Neural cell (in vitro differentiated cells): ENCODE data around the gene CACNA2D4. TPM values are rescaled to one million over a fixed set of nuclear protein-coding genes. Genes with fewer than 3 reads are reported as not detected.

Experiments used
- H2AFZ ChIP-seq: fragments of 200-600, 300-800 bp; sonication (generic), shearing (Covaris generic); 2 replicates; pipeline ENCODE4 v1.6.0; 2014; ENCODE audit warnings: low read depth, mild to moderate bottlenecking, antibody characterized with exemption, low read length, moderate library complexity
- H3F3A ChIP-seq: fragments of 200-600 bp; shearing (Covaris generic); 2 replicates; pipeline ENCODE4 v1.6.1; 2016; ENCODE audit warnings: mild to moderate bottlenecking, moderate library complexity, mixed read lengths, antibody characterized with exemption, low read length; ENCODE audit not compliant: insufficient read depth, poor library complexity, severe bottlenecking
- H3K27ac ChIP-seq: fragments of 200-600, 300-800 bp; sonication (generic), shearing (Covaris generic); 2 replicates; pipeline ENCODE4 v1.5.1; 2014; ENCODE audit warnings: mild to moderate bottlenecking, low read length, moderate library complexity
- H3K27me3 ChIP-seq: fragments of 300-800, 200-600 bp; sonication (generic), shearing (Covaris generic); 2 replicates; pipeline ENCODE4 v1.6.0; 2014; ENCODE audit warnings: mild to moderate bottlenecking, low read depth, low read length, moderate library complexity; ENCODE audit not compliant: insufficient read depth
- H3K36me3 ChIP-seq: fragments of 300-800, 200-600 bp; sonication (generic), shearing (Covaris generic); 2 replicates; pipeline ENCODE4 v1.5.1; 2014; ENCODE audit warnings: mild to moderate bottlenecking, antibody characterized with exemption, low read length, moderate library complexity; ENCODE audit not compliant: insufficient read depth
- H3K4me2 ChIP-seq: fragments of 300-800, 200-600 bp; sonication (generic), shearing (Covaris generic); 2 replicates; pipeline ENCODE4 v1.6.0; 2014; ENCODE audit warnings: mild to moderate bottlenecking, low read length
- H3K4me3 ChIP-seq: fragments of 300-800, 200-600 bp; sonication (generic), shearing (Covaris generic); 2 replicates; pipeline ENCODE4 v1.5.1; 2014; ENCODE audit warnings: mild to moderate bottlenecking, low read length, moderate library complexity
- H3K79me2 ChIP-seq: fragments of 200-600 bp; shearing (Covaris generic); replicated peaks from 2 replicates; pipeline ENCODE4 v1.6.0; 2014; ENCODE audit warnings: mild to moderate bottlenecking, low read length, moderate library complexity; ENCODE audit not compliant: insufficient read depth
- H3K9ac ChIP-seq: fragments of 300-800, 200-600 bp; sonication (generic), shearing (Covaris generic); 2 replicates; pipeline ENCODE4 v1.6.1; 2016; ENCODE audit warnings: mild to moderate bottlenecking, low read length, mixed read lengths
- H3K9me2 ChIP-seq: fragments of 200-600 bp; shearing (Covaris generic); 2 replicates; pipeline ENCODE4 v1.6.1; 2016; ENCODE audit warnings: mild to moderate bottlenecking, low read length, mixed read lengths; ENCODE audit not compliant: insufficient read depth
- H3K9me3 ChIP-seq: fragments of 200-600, 300-800 bp; sonication (generic), shearing (Covaris generic); 2 replicates; pipeline ENCODE4 v1.6.1; 2016; ENCODE audit warnings: mild to moderate bottlenecking, mixed run types, low read length, moderate library complexity, mixed read lengths
- H4K20me1 ChIP-seq: fragments of 200-600 bp; shearing (Covaris generic); 2 replicates; pipeline ENCODE4 v1.6.1; 2016; ENCODE audit warnings: mild to moderate bottlenecking, mixed run types; ENCODE audit not compliant: insufficient read depth
- EP300 ChIP-seq: fragments of 450-650 bp; conservative IDR thresholded peaks from 2 replicates; pipeline ENCODE4 v1.6.1; 2014; ENCODE audit warnings: antibody characterized with exemption, mild to moderate bottlenecking, moderate library complexity; ENCODE audit not compliant: poor library complexity, severe bottlenecking
- EZH2 ChIP-seq: fragments of 200-600, 300-800 bp; shearing (Covaris generic), sonication (generic); IDR thresholded peaks from 2 replicates; pipeline ENCODE4 v1.6.1; 2014; ENCODE audit warnings: antibody characterized with exemption, low read length, borderline replicate concordance, mild to moderate bottlenecking; ENCODE audit not compliant: insufficient read depth, poor library complexity, severe bottlenecking
- MXI1 ChIP-seq: fragments of 450-650 bp; conservative IDR thresholded peaks from 2 replicates; pipeline ENCODE4 v1.6.1; 2014; ENCODE audit warnings: antibody characterized with exemption, mild to moderate bottlenecking; ENCODE audit not compliant: poor library complexity, severe bottlenecking
- POLR2AphosphoS5 ChIP-seq: IDR thresholded peaks from 2 replicates; pipeline ENCODE4 v1.6.1; 2012
- RAD21 ChIP-seq: fragments of 450-650 bp; conservative IDR thresholded peaks from 2 replicates; pipeline ENCODE4 v1.6.1; 2014; ENCODE audit warnings: antibody characterized with exemption, mild to moderate bottlenecking, moderate library complexity
- REST ChIP-seq: IDR thresholded peaks from 2 replicates; pipeline ENCODE4 v1.6.1; 2012; ENCODE audit warnings: borderline replicate concordance
- SMC3 ChIP-seq: fragments of 450-650 bp; conservative IDR thresholded peaks from 2 replicates; pipeline ENCODE4 v1.6.1; 2014; ENCODE audit warnings: antibody characterized with exemption, mild to moderate bottlenecking, moderate library complexity; ENCODE audit not compliant: poor library complexity
- TAF1 ChIP-seq: IDR thresholded peaks from 2 replicates; pipeline ENCODE4 v1.6.1; 2012; ENCODE audit warnings: low read depth
- polyA plus RNA-seq: library from polyadenylated mRNA; depleted of rRNA; stranded (reverse); fragments of >200 nt; gene quantifications from 2 replicates; pipeline ENCODE4 v1.2.3, GENCODE V29; 2014
- TF ChIP-seq, protein P1 (sequence below): fragments of 450-650 bp; IDR thresholded peaks from 2 replicates; pipeline ENCODE4 v1.5.1; 2014; ENCODE audit warnings: antibody characterized with exemption, mild to moderate bottlenecking, moderate library complexity; ENCODE audit not compliant: poor library complexity, severe bottlenecking

The CACNA2D4 gene
- polyA plus RNA-seq, 1 donor from 2014 or later: not detected

- H2AFZ ChIP-seq: no peak overlapping the region
- no peak overlapping the region for H3K4me2 ChIP-seq
- H3K4me3 ChIP-seq: no peak overlapping the region
- no peak for TF ChIP-seq POLR2AphosphoS5
- no peak for TF ChIP-seq RAD21
- no peak for TF ChIP-seq TAF1
- TF ChIP-seq SMC3: no peak
- TF ChIP-seq REST: no peak
- no peak for TF ChIP-seq EP300
- TF ChIP-seq EZH2: no peak
- TF ChIP-seq, protein P1, sequence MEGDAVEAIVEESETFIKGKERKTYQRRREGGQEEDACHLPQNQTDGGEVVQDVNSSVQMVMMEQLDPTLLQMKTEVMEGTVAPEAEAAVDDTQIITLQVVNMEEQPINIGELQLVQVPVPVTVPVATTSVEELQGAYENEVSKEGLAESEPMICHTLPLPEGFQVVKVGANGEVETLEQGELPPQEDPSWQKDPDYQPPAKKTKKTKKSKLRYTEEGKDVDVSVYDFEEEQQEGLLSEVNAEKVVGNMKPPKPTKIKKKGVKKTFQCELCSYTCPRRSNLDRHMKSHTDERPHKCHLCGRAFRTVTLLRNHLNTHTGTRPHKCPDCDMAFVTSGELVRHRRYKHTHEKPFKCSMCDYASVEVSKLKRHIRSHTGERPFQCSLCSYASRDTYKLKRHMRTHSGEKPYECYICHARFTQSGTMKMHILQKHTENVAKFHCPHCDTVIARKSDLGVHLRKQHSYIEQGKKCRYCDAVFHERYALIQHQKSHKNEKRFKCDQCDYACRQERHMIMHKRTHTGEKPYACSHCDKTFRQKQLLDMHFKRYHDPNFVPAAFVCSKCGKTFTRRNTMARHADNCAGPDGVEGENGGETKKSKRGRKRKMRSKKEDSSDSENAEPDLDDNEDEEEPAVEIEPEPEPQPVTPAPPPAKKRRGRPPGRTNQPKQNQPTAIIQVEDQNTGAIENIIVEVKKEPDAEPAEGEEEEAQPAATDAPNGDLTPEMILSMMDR: no peak
- no peak for TF ChIP-seq MXI1
- no peaks in the 10 kb centered on the region for H3K9me2 ChIP-seq
- H3K36me3 ChIP-seq: no peaks in the 10 kb centered on the region
- H3K79me2 ChIP-seq: no peaks in the 10 kb centered on the region
- no peaks in the 10 kb centered on the region for H3K9me3 ChIP-seq
- no peak overlapping the region for H3K27ac ChIP-seq
- H4K20me1 ChIP-seq: no peaks in the 10 kb centered on the region
- H3K9ac ChIP-seq: no peak overlapping the region
- H3K27me3 ChIP-seq: peaks cover under 1% of the 10 kb centered on the region
- H3F3A ChIP-seq: no peaks in the 10 kb centered on the region
Observed at GRCh38 chr12:1836854-1837421, 81.5 kb downstream of the CACNA2D4 start.

- Histone ChIP-seq H3K27ac (no peak overlapping the region), H3K9ac (no peak overlapping the region), H3F3A (no peaks in the 10 kb centered on the region), H4K20me1 (no peaks in the 10 kb centered on the region), H3K9me3 (no peaks in the 10 kb centered on the region), H3K36me3 (no peaks in the 10 kb centered on the region), H3K79me2 (no peaks in the 10 kb centered on the region), H3K4me2 (no peak overlapping the region), H3K27me3 (peaks cover 7% of the 10 kb centered on the region), H3K9me2 (no peaks in the 10 kb centered on the region), H2AFZ (no peak overlapping the region), H3K4me3 (no peak overlapping the region)
- TF ChIP-seq MXI1: no peak
- TF ChIP-seq REST: no peak
- no peak for TF ChIP-seq EP300
- TF ChIP-seq EZH2: no peak
- TF ChIP-seq POLR2AphosphoS5: no peak
Observed at GRCh38 chr12:1836241-1836803, 82.1 kb downstream of the CACNA2D4 start.
